B cell (primary cell): ENCODE data around the gene PTPRO. TPM values are rescaled to one million over a fixed set of nuclear protein-coding genes. Genes with fewer than 3 reads are reported as not detected.

Experiments
- ATAC-seq: fragments of 200-7000 bp; cut with Tn5 transposase; one replicate; pipeline ENCODE4 v1.10.0; 2021; ENCODE audit warnings: low read depth, mild to moderate bottlenecking, moderate number of reproducible peaks, moderate library complexity
- CTCF ChIA-PET: fragments of 350-600 bp; sonication (Branson Sonifier 250); formaldehyde crosslinking; loops from one replicate; lab custom pipeline; 2021; ENCODE audit warnings: antibody characterized with exemption, inconsistent platforms; lab: Charles Lee
- POLR2A ChIA-PET: fragments of 350-600 bp; sonication (Branson Sonifier 250); formaldehyde crosslinking; loops from one replicate; lab custom pipeline; 2021; ENCODE audit warnings: antibody characterized with exemption; lab: Charles Lee
- DNase-seq: peaks from one replicate; pipeline ENCODE4 v3.0.0; 2013
- H2AFZ ChIP-seq: 2 replicates; pipeline ENCODE4 v1.6.1; 2012; ENCODE audit warnings: mild to moderate bottlenecking, low read depth, low read length; ENCODE audit not compliant: insufficient read depth, poor library complexity, severe bottlenecking
- H3K27ac ChIP-seq, 2 donors: 1 replicate in 1 of 2; 2 replicates in 1 of 2; pipeline ENCODE4 v1.5.1; 2012 to 2013; ENCODE audit warnings: low read length in 2 of 2, mild to moderate bottlenecking in 2 of 2, moderate library complexity in 1 of 2
- H3K27me3 ChIP-seq, 4 experiments: fragments of 200-600 bp in 1 of 4; sonication (generic) in 1 of 4; replicated peaks in 1 of 4; 1 replicate in 2 of 4; 2 replicates in 2 of 4; pipeline versions ENCODE4 v1.6.1 to v1.7.0; 2013 to 2016; ENCODE audit warnings: low read length in 3 of 4, mild to moderate bottlenecking in 2 of 4, mixed read lengths in 1 of 4, moderate library complexity in 1 of 4; ENCODE audit not compliant: insufficient read depth in 4 of 4, control insufficient read depth in 3 of 4; ENCODE audit errors: control extremely low read depth in 1 of 4
- H3K36me3 ChIP-seq, 2 experiments: replicated peaks in 1 of 2; 1 replicate in 1 of 2; 2 replicates in 1 of 2; pipeline versions ENCODE4 v1.6.1 to v1.7.1; 2013; ENCODE audit warnings: low read length in 1 of 2; ENCODE audit not compliant: insufficient read depth in 2 of 2, control insufficient read depth in 1 of 2; ENCODE audit errors: control extremely low read depth in 1 of 2, extremely low read depth in 1 of 2
- H3K4me1 ChIP-seq, 2 donors: fragments of 200-600 bp in 1 of 2; sonication (generic) in 1 of 2; 1 replicate in 1 of 2; 2 replicates in 1 of 2; pipeline versions ENCODE4 v1.5.1 to v1.6.1; 2013 to 2017; ENCODE audit warnings: low read length in 2 of 2; ENCODE audit not compliant: control insufficient read depth in 2 of 2, insufficient read depth in 2 of 2
- H3K4me2 ChIP-seq: replicated peaks from 2 replicates; pipeline ENCODE3; 2012; ENCODE audit warnings: mild to moderate bottlenecking, low read depth, low read length; ENCODE audit not compliant: poor library complexity, severe bottlenecking
- H3K4me3 ChIP-seq, 5 experiments: fragments of 200-600 bp in 1 of 5; sonication (generic) in 1 of 5; 1 replicate in 3 of 5; 2 replicates in 2 of 5; pipeline versions ENCODE4 v1.5.1 to v1.7.0; 2011 to 2016; ENCODE audit warnings: low read length in 4 of 5, mild to moderate bottlenecking in 4 of 5, low read depth in 2 of 5, control low read depth in 1 of 5, moderate library complexity in 1 of 5; ENCODE audit not compliant: insufficient read depth in 1 of 5; ENCODE audit errors: control extremely low read depth in 1 of 5, extremely low read depth in 1 of 5
- H3K79me2 ChIP-seq: fragments of 200-600 bp; sonication (generic); one replicate; pipeline ENCODE4 v1.6.0; 2016; ENCODE audit warnings: low read length; ENCODE audit not compliant: control insufficient read depth, insufficient read depth
- H3K9ac ChIP-seq: fragments of 200-600 bp; sonication (generic); 2 replicates; pipeline ENCODE4 v1.6.1; 2017; ENCODE audit warnings: mild to moderate bottlenecking, low read length, moderate library complexity
- H3K9me3 ChIP-seq, 3 donors: one replicate each; pipeline versions ENCODE4 v1.6.1 to v1.7.1; 2013; ENCODE audit warnings: low read length in 2 of 3; ENCODE audit not compliant: control insufficient read depth in 2 of 3, insufficient read depth in 1 of 3; ENCODE audit errors: control extremely low read depth in 1 of 3
- H4K20me1 ChIP-seq: 2 replicates; pipeline ENCODE4 v1.6.0; 2012; ENCODE audit warnings: mild to moderate bottlenecking, low read length; ENCODE audit not compliant: insufficient read depth, control insufficient read depth, poor library complexity, severe bottlenecking
- H3K27ac Mint-ChIP-seq: one replicate; pipeline ENCODE4 v1.8.0; 2021; ENCODE audit warnings: mixed read lengths
- H3K27me3 Mint-ChIP-seq: one replicate; pipeline ENCODE4 v1.8.0; 2021; ENCODE audit warnings: mixed read lengths
- H3K4me1 Mint-ChIP-seq: one replicate; pipeline ENCODE4 v1.8.0; 2021; ENCODE audit warnings: mixed read lengths
- H3K4me3 Mint-ChIP-seq: one replicate; pipeline ENCODE4 v1.8.0; 2021; ENCODE audit warnings: mixed read lengths
- H3K9me3 Mint-ChIP-seq: one replicate; pipeline ENCODE4 v1.8.0; 2022; ENCODE audit warnings: mixed read lengths; ENCODE audit not compliant: insufficient read depth
- EZH2 ChIP-seq: IDR thresholded peaks from 2 replicates; pipeline ENCODE4 v1.6.1; 2012; ENCODE audit warnings: borderline replicate concordance, low read depth, mild to moderate bottlenecking, moderate library complexity, low read length; ENCODE audit not compliant: insufficient read depth, poor library complexity, severe bottlenecking
- WGBS: methylation state at CpG from one replicate; pipeline ENCODE4 v1.1.5; 2013; ENCODE audit warnings: missing lambda C conversion rate; ENCODE audit not compliant: insufficient coverage; 5-methylcytosine and 5-hydroxymethylcytosine counted together
- intact Hi-C: fragments of 100-400 bp; cut with micrococcal nuclease; formaldehyde crosslinking; loops from one replicate; pipeline ENCODE4 v1.10.0; 2022
- polyA plus RNA-seq: library from polyadenylated mRNA; depleted of rRNA; stranded (reverse); fragments of >200 nt; gene quantifications from 2 replicates; pipeline ENCODE4 v1.2.3, GENCODE V29; 2012
- total RNA-seq, 2 donors: library from RNA; stranded (reverse); fragments of 120-200 nt in 1 of 2; gene quantifications; 1 replicate in 1 of 2; 2 replicates in 1 of 2; pipeline versions ENCODE4 v1.2.3 to v1.2.4, GENCODE V29; 2013 to 2022
- TF ChIP-seq, protein P1 (sequence below): fragments of 200-600 bp; IDR thresholded peaks from one replicate; pipeline ENCODE4 v1.8.0; 2022; ENCODE audit warnings: antibody characterized with exemption, mild to moderate bottlenecking

Gene PTPRO
- total and polyA plus RNA-seq, 2 donors (not counting 1 experiment from before 2014, with no cell fraction given): 23.1 to 23.6 TPM

DNA sequence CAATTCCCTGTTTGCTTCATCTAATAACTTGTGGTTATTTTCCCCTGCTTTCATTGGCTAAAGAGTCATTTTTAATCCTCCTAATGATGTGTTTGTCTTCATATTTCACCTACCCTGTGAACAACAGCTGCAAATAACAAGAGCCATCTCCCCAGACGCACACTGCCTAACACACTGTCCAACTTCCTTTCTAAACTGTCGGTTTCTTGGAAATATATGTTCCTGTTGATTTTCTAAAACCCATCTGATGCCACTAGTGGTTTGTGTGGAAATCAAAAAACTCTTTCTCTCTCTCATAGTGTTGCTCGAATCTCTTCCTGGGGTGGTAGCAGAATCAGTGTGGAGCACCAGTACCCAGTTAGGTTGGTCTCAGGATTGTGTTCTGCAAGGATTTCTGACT lies 240.0 kb downstream of the PTPRO start:
- Histone ChIP-seq H3K27me3 (no peaks in the 10 kb centered on the region), H3K4me1 (peaks cover 3 to 5% of the 10 kb centered on the region in 2 donors), H3K4me3 (no peak overlapping the region), H3K79me2 (no peaks in the 10 kb centered on the region), H3K9ac (no peak overlapping the region), H3K36me3 (peaks cover 8 to 39% of the 10 kb centered on the region in 2 experiments), H2AFZ (no peak overlapping the region), H3K27ac (no peak overlapping the region), H4K20me1 (no peaks in the 10 kb centered on the region), H3K4me2 (no peak overlapping the region), H3K9me3 (no peaks in the 10 kb centered on the region)
- H3K27me3 Mint-ChIP-seq: no peaks in the 10 kb centered on the region
- peak overlapping the region; percentile 3 for H3K27ac Mint-ChIP-seq
- ChIA-PET POLR2A (no interaction called here), CTCF (interaction anchor here (0.7 to 4.5 kb wide), 9 partner anchors 8 to 716 kb away, joined by 3 to 20 read pairs (median 4); no protein-coding TSS in a partner anchor)
- DNase-seq (no peak), ATAC-seq (no peak)
- peaks cover 22% of the 10 kb centered on the region for H3K4me1 Mint-ChIP-seq
- H3K9me3 Mint-ChIP-seq: no peaks in the 10 kb centered on the region
- WGBS: no CpG with 5 or more reads among the region's 3 CpGs
- intact Hi-C loops: loop anchor here (2.0 kb wide), 1 partner anchor 15 kb away; no protein-coding TSS in a partner anchor
- H3K4me3 Mint-ChIP-seq: no peak overlapping the region
- TF ChIP-seq, protein P1, sequence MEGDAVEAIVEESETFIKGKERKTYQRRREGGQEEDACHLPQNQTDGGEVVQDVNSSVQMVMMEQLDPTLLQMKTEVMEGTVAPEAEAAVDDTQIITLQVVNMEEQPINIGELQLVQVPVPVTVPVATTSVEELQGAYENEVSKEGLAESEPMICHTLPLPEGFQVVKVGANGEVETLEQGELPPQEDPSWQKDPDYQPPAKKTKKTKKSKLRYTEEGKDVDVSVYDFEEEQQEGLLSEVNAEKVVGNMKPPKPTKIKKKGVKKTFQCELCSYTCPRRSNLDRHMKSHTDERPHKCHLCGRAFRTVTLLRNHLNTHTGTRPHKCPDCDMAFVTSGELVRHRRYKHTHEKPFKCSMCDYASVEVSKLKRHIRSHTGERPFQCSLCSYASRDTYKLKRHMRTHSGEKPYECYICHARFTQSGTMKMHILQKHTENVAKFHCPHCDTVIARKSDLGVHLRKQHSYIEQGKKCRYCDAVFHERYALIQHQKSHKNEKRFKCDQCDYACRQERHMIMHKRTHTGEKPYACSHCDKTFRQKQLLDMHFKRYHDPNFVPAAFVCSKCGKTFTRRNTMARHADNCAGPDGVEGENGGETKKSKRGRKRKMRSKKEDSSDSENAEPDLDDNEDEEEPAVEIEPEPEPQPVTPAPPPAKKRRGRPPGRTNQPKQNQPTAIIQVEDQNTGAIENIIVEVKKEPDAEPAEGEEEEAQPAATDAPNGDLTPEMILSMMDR: no peak
- no peak for TF ChIP-seq EZH2

- Histone ChIP-seq H3K4me3 (peak overlapping the region in 4 of 5 experiments; percentile 18 to 51 (median 35)), H3K36me3 (peaks cover 0 to 28% of the 10 kb centered on the region in 2 experiments), H3K4me1 (peaks cover 3 to 5% of the 10 kb centered on the region in 2 donors), H4K20me1 (no peaks in the 10 kb centered on the region), H3K27me3 (no peaks in the 10 kb centered on the region), H3K4me2 (peak overlapping the region; percentile 61), H3K9ac (peak overlapping the region; percentile 48), H3K79me2 (no peaks in the 10 kb centered on the region), H2AFZ (peak overlapping the region; percentile 59), H3K9me3 (no peaks in the 10 kb centered on the region), H3K27ac (peak overlapping the region; percentile 28 to 46)
- Mint-ChIP-seq H3K27me3 (no peaks in the 10 kb centered on the region), H3K4me3 (peak overlapping the region; percentile 78), H3K27ac (peak overlapping the region; percentile 23), H3K4me1 (peaks cover 22% of the 10 kb centered on the region), H3K9me3 (no peaks in the 10 kb centered on the region)
- POLR2A ChIA-PET: no interaction called here
- peak; percentile 64 for ATAC-seq
- no CpG with 5 or more reads among the region's 5 CpGs for whole genome bisulfite sequencing
- intact Hi-C loops: loop anchor here (2.0 kb wide), 1 partner anchor 17 kb away; no protein-coding TSS in a partner anchor
- CTCF ChIA-PET: interaction anchor here (1.0 to 4.5 kb wide), 6 partner anchors 17 to 37 kb away, joined by 3 to 20 read pairs (median 8); no protein-coding TSS in a partner anchor
- TF ChIP-seq, protein P1: no peak
- TF ChIP-seq EZH2: no peak
- DNase-seq: peak; percentile 42
These were observed 241.4 kb downstream of the PTPRO start for GRCh38 chr12:15563663-15564062.
